GM18499 (cell line): ENCODE data around the gene AKR1C4.
"Not testable (repeated sequence)": the region's sequence is repeated elsewhere in the genome, so short reads cannot be mapped to it uniquely, and the experiment has no call there.

Experiments
- ATAC-seq: cut with Tn5 transposase; IDR thresholded peaks from one replicate; pipeline ENCODE4 v1.9.1; 2021; ENCODE audit warnings: moderate number of reproducible peaks; ENCODE audit not compliant: insufficient read depth, unreplicated experiment

The AKR1C4 gene

GRCh38 chr10:5196702-5197113 lies at the start of gene AKR1C4:
Gene AKR1C4, plus strand, starts transcription at chr10:5196837. Its CDS starts 31 bp downstream, at chr10:5196868.
- no peak for ATAC-seq

- ATAC-seq = no peak
Observed at GRCh38 chr10:5146920-5147254, 49.8 kb upstream of the AKR1C4 start.

GRCh38 chr10:5147255-5147980 lies 49.2 kb upstream of the AKR1C4 start:
- no peak for ATAC-seq

- ATAC-seq = no peak
Observed at GRCh38 chr10:5147981-5148677, 48.5 kb upstream of the AKR1C4 start.

- no peak for ATAC-seq
Observed at GRCh38 chr10:5148678-5149032, 48.0 kb upstream of the AKR1C4 start.

GRCh38 chr10:5151076-5151475 lies 45.6 kb upstream of the AKR1C4 start:
- no peak for ATAC-seq

GRCh38 chr10:5155951-5156350 lies 40.7 kb upstream of the AKR1C4 start:
- no peak for ATAC-seq

- ATAC-seq = no peak
Observed at GRCh38 chr10:5157501-5157900, 39.1 kb upstream of the AKR1C4 start.

- ATAC-seq = no peak
Observed at GRCh38 chr10:5159126-5159525, 37.5 kb upstream of the AKR1C4 start.

GRCh38 chr10:5163487-5163886 lies 33.1 kb upstream of the AKR1C4 start:
- ATAC-seq = no peak

- ATAC-seq = no peak
Observed at GRCh38 chr10:5165738-5166137, 30.9 kb upstream of the AKR1C4 start.

GRCh38 chr10:5168897-5169420 lies 27.7 kb upstream of the AKR1C4 start:
- ATAC-seq = no peak

GRCh38 chr10:5175581-5175980 lies 21.1 kb upstream of the AKR1C4 start:
- ATAC-seq = not testable (repeated sequence)

- ATAC-seq = not testable (repeated sequence)
Observed at GRCh38 chr10:5180503-5180902, 16.1 kb upstream of the AKR1C4 start.

- no peak for ATAC-seq
Observed at GRCh38 chr10:5183923-5184322, 12.7 kb upstream of the AKR1C4 start.

- ATAC-seq = no peak
Observed at GRCh38 chr10:5184987-5185775, 11.5 kb upstream of the AKR1C4 start, which contains the start of gene AKR1C8. Gene AKR1C8, minus strand, starts transcription at chr10:5185150. Its CDS starts 46 bp downstream, at chr10:5185104.

- no peak for ATAC-seq
Observed at GRCh38 chr10:5187867-5188266, 8.8 kb upstream of the AKR1C4 start.

GRCh38 chr10:5188358-5188757 lies 8.3 kb upstream of the AKR1C4 start:
- ATAC-seq = no peak

GRCh38 chr10:5194431-5194830 lies 2.2 kb upstream of the AKR1C4 start:
- no peak for ATAC-seq

GRCh38 chr10:5195727-5196374 lies 786 bp upstream of the AKR1C4 start:
- ATAC-seq = no peak
